Esophagus squamous epithelium (tissue), 4 donors: Measurements from ENCODE around the gene RNASE7.

Experiments used
- CTCF ChIP-seq, 6 experiments: fragments of 450-650 bp in 4 of 6; fragments of 200-600 bp in 2 of 6; sonication (generic) in 2 of 6; IDR thresholded peaks; one replicate each; pipeline ENCODE4 v1.5.1; 2016 to 2019; ENCODE audit warnings: antibody characterized with exemption in 6 of 6, mild to moderate bottlenecking in 4 of 6, moderate library complexity in 4 of 6
- POLR2A ChIP-seq, 4 donors: fragments of 450-650 bp; IDR thresholded peaks; one replicate each; pipeline ENCODE4 v1.6.1; 2017; ENCODE audit warnings: antibody characterized with exemption in 4 of 4, mild to moderate bottlenecking in 4 of 4, moderate library complexity in 3 of 4

- TF ChIP-seq POLR2A (IDR thresholded peaks at IDR 0.05): no peak
- TF ChIP-seq CTCF (IDR thresholded peaks at IDR 0.05): no peak
Observed at GRCh38 chr14:21078726-21079125, 36.6 kb downstream of the RNASE7 start.
